H9 (cell line): ENCODE data around the gene MPPE1. TPM values are rescaled to one million over a fixed set of nuclear protein-coding genes. Genes with fewer than 3 reads are reported as not detected.
A peak's percentile ranks its signal among the peaks of the same experiment; 100 is the strongest.

ENCODE experiments used
- DNase-seq: peaks from one replicate; pipeline ENCODE4 v3.0.0-alpha.2; 2017
- H2AFZ ChIP-seq: one replicate; pipeline ENCODE4 v1.6.1; 2013; ENCODE audit warnings: mild to moderate bottlenecking, low read length, control low read depth, moderate library complexity
- H2AK5ac ChIP-seq: 2 replicates; pipeline ENCODE4 v1.6.1; 2013; ENCODE audit warnings: low read length, control low read depth, mixed read lengths; ENCODE audit not compliant: insufficient read length
- H2BK120ac ChIP-seq: one replicate; pipeline ENCODE4 v1.6.1; 2013; ENCODE audit warnings: low read depth, mild to moderate bottlenecking, low read length, control low read depth, inconsistent platforms; ENCODE audit not compliant: poor library complexity, severe bottlenecking
- H2BK12ac ChIP-seq: 2 replicates; pipeline ENCODE4 v1.6.1; 2013; ENCODE audit warnings: low read length, control low read depth, mixed read lengths, low read depth; ENCODE audit not compliant: insufficient read length
- H2BK15ac ChIP-seq: 2 replicates; pipeline ENCODE4 v1.6.1; 2013; ENCODE audit warnings: low read depth, low read length, control low read depth
- H2BK20ac ChIP-seq: one replicate; pipeline ENCODE4 v1.6.1; 2013; ENCODE audit warnings: low read depth, mild to moderate bottlenecking, low read length, control low read depth, inconsistent platforms; ENCODE audit not compliant: poor library complexity, severe bottlenecking
- H2BK5ac ChIP-seq: 2 replicates; pipeline ENCODE4 v1.6.1; 2013; ENCODE audit warnings: low read length, control low read depth, mixed read lengths; ENCODE audit not compliant: insufficient read length
- H3K14ac ChIP-seq: 2 replicates; pipeline ENCODE4 v1.6.1; 2013; ENCODE audit warnings: low read length, control low read depth; ENCODE audit not compliant: insufficient read depth
- H3K18ac ChIP-seq: 2 replicates; pipeline ENCODE4 v1.6.1; 2013; ENCODE audit warnings: low read depth, mild to moderate bottlenecking, mixed read lengths, low read length, control low read depth; ENCODE audit not compliant: insufficient read length
- H3K23ac ChIP-seq: 2 replicates; pipeline ENCODE4 v1.6.1; 2013; ENCODE audit warnings: low read length, control low read depth, mixed read lengths, low read depth; ENCODE audit not compliant: insufficient read length
- H3K23me2 ChIP-seq: 2 replicates; pipeline ENCODE4 v1.6.1; 2013; ENCODE audit warnings: low read depth, mild to moderate bottlenecking, mixed read lengths, low read length, control low read depth; ENCODE audit not compliant: insufficient read length, poor library complexity, severe bottlenecking
- H3K27ac ChIP-seq: 2 replicates; pipeline ENCODE4 v1.5.1; 2013; ENCODE audit warnings: low read length, control low read depth, mixed read lengths, low read depth; ENCODE audit not compliant: insufficient read length
- H3K27me3 ChIP-seq: 2 replicates; pipeline ENCODE4 v1.6.1; 2013; ENCODE audit warnings: low read length, control low read depth, inconsistent platforms; ENCODE audit not compliant: insufficient read depth
- H3K4ac ChIP-seq: 2 replicates; pipeline ENCODE4 v1.6.1; 2013; ENCODE audit warnings: low read depth, mild to moderate bottlenecking, control low read depth, inconsistent platforms, low read length, moderate library complexity
- H3K4me1 ChIP-seq: 2 replicates; pipeline ENCODE4 v1.6.1; 2013; ENCODE audit warnings: low read length, control low read depth, inconsistent platforms; ENCODE audit not compliant: insufficient read depth
- H3K4me2 ChIP-seq: 2 replicates; pipeline ENCODE4 v1.6.1; 2013; ENCODE audit warnings: low read length, control low read depth, mixed read lengths; ENCODE audit not compliant: insufficient read length, insufficient read depth
- H3K56ac ChIP-seq: 2 replicates; pipeline ENCODE4 v1.6.1; 2013; ENCODE audit warnings: low read depth, mild to moderate bottlenecking, mixed read lengths, low read length, control low read depth; ENCODE audit not compliant: insufficient read length
- H3K79me1 ChIP-seq: 2 replicates; pipeline ENCODE4 v1.6.1; 2013; ENCODE audit warnings: low read depth, mild to moderate bottlenecking, moderate library complexity, low read length, control low read depth, inconsistent platforms; ENCODE audit not compliant: insufficient read depth, poor library complexity, severe bottlenecking
- H3K79me2 ChIP-seq: 2 replicates; pipeline ENCODE4 v1.6.1; 2013; ENCODE audit warnings: low read length, control low read depth, inconsistent platforms; ENCODE audit not compliant: insufficient read depth
- H3K9ac ChIP-seq: 2 replicates; pipeline ENCODE4 v1.6.1; 2013; ENCODE audit warnings: low read length, control low read depth, mixed read lengths; ENCODE audit not compliant: insufficient read length; ENCODE audit errors: extremely low read depth
- H3K9me3 ChIP-seq: one replicate; pipeline ENCODE4 v1.6.1; 2013; ENCODE audit warnings: low read depth, low read length, inconsistent platforms; ENCODE audit not compliant: control insufficient read depth
- H3T11ph ChIP-seq: one replicate; pipeline ENCODE4 v1.6.1; 2013; ENCODE audit warnings: mild to moderate bottlenecking, low read length, control low read depth, inconsistent platforms
- H4K20me1 ChIP-seq: one replicate; pipeline ENCODE4 v1.6.1; 2013; ENCODE audit not compliant: control insufficient read depth, insufficient read length, insufficient read depth
- H4K5ac ChIP-seq: 2 replicates; pipeline ENCODE4 v1.6.1; 2013; ENCODE audit warnings: low read depth, mild to moderate bottlenecking, mixed read lengths, low read length, control low read depth; ENCODE audit not compliant: insufficient read length
- H4K8ac ChIP-seq: replicated peaks from 2 replicates; pipeline ENCODE4 v1.6.1; 2013; ENCODE audit warnings: low read length, control low read depth, mixed read lengths, low read depth; ENCODE audit not compliant: insufficient read length
- H4K91ac ChIP-seq: 2 replicates; pipeline ENCODE4 v1.6.1; 2013; ENCODE audit warnings: low read depth, mild to moderate bottlenecking, moderate library complexity, mixed read lengths, low read length, control low read depth; ENCODE audit not compliant: insufficient read length
- H3K27ac Mint-ChIP-seq, 3 experiments: 2 replicates in 2 of 3; 3 replicates in 1 of 3; pipeline ENCODE4 v1.8.0; 2020 to 2021; ENCODE audit warnings: mixed read lengths in 3 of 3, mild to moderate bottlenecking in 1 of 3, moderate library complexity in 1 of 3
- H3K27me3 Mint-ChIP-seq: 2 replicates; pipeline ENCODE4 v1.8.0; 2021; ENCODE audit warnings: low read depth, mild to moderate bottlenecking, moderate library complexity, mixed read lengths
- H3K36me3 Mint-ChIP-seq, 3 experiments: 2 replicates in 2 of 3; 3 replicates in 1 of 3; pipeline ENCODE4 v1.8.0; 2020 to 2021; ENCODE audit warnings: low read depth in 3 of 3, mixed read lengths in 3 of 3; ENCODE audit not compliant: insufficient read depth in 1 of 3
- H3K4me1 Mint-ChIP-seq, 2 experiments: 2 replicates each; pipeline ENCODE4 v1.8.0; 2020; ENCODE audit warnings: mixed read lengths in 2 of 2
- H3K4me3 Mint-ChIP-seq, 2 experiments: 2 replicates in 1 of 2; 3 replicates in 1 of 2; pipeline ENCODE4 v1.8.0; 2020 to 2021; ENCODE audit warnings: mild to moderate bottlenecking in 2 of 2, mixed read lengths in 2 of 2, moderate library complexity in 1 of 2
- H3K9me3 Mint-ChIP-seq, 2 experiments: 2 replicates in 1 of 2; 3 replicates in 1 of 2; pipeline ENCODE4 v1.8.0; 2020; ENCODE audit warnings: mild to moderate bottlenecking in 2 of 2, mixed read lengths in 2 of 2, moderate library complexity in 1 of 2
- CTCF ChIP-seq: fragments of 200-600 bp; sonication (generic); conservative IDR thresholded peaks from 3 replicates; pipeline ENCODE4 v1.8.0; 2021; ENCODE audit warnings: antibody characterized with exemption, mild to moderate bottlenecking
- WGBS: extraction: QIAGEN DNeasy Blood & Tissue Kit; methylation state at CpG from one replicate; pipeline ENCODE4 v1.1.7; 2013; ENCODE audit warnings: missing lambda C conversion rate, low lambda C conversion rate, mixed read lengths; ENCODE audit not compliant: insufficient read length; ENCODE audit errors: extremely low coverage; 5-methylcytosine and 5-hydroxymethylcytosine counted together
- total RNA-seq: library from RNA; stranded (reverse); gene quantifications from 2 replicates; pipeline ENCODE4 v1.2.1, GENCODE V29; 2021

Gene MPPE1
- total RNA-seq, 1 experiment from 2014 or later, result 13.2 TPM

- WGBS, result no CpG with 5 or more reads among the region's 5 CpGs
Measured at GRCh38 chr18:11866764-11867163, 41.4 kb downstream of the MPPE1 start.

More at GRCh38 chr18:11866764-11867163, 41.4 kb downstream of the MPPE1 start:
- H3K36me3 Mint-ChIP-seq, result peaks cover 8 to 25% (median 13%) of the 10 kb centered on the region in 3 experiments; a peak in 6 of 7 replicates
- H3K27me3 ChIP-seq, result no peaks in the 10 kb centered on the region
- no peak for TF ChIP-seq CTCF
- DNase-seq, result no peak
- no peak overlapping the region for H2BK15ac ChIP-seq
- H3K4ac ChIP-seq, result no peak overlapping the region
- no peaks in the 10 kb centered on the region for H3K9me3 Mint-ChIP-seq
- no peak overlapping the region for H3T11ph ChIP-seq
- peak overlapping the region; percentile 50 to 93 (median 91); a peak in 5 of 7 replicates for H3K27ac Mint-ChIP-seq
- no peak overlapping the region for H4K91ac ChIP-seq
- H3K4me1 Mint-ChIP-seq, result peaks cover 7 to 8% of the 10 kb centered on the region in 2 experiments
- H3K9me3 ChIP-seq, result no peaks in the 10 kb centered on the region
- no peak overlapping the region for H3K4me2 ChIP-seq
- H2BK120ac ChIP-seq, result no peak overlapping the region
- H3K79me2 ChIP-seq, result no peaks in the 10 kb centered on the region
- no peaks in the 10 kb centered on the region for H3K27me3 Mint-ChIP-seq
- no peak overlapping the region for H3K23ac ChIP-seq
- no peak overlapping the region for H3K14ac ChIP-seq
- no peak overlapping the region for H4K5ac ChIP-seq
- no peak overlapping the region for H4K8ac ChIP-seq
- no peaks in the 10 kb centered on the region for H4K20me1 ChIP-seq
- no peak overlapping the region for H2AK5ac ChIP-seq
- H3K18ac ChIP-seq, result no peak overlapping the region
- peaks cover 4% of the 10 kb centered on the region for H3K4me1 ChIP-seq
- no peak overlapping the region for H2BK20ac ChIP-seq
- H2BK12ac ChIP-seq, result no peak overlapping the region
- H2AFZ ChIP-seq, result no peak overlapping the region
- H3K56ac ChIP-seq, result no peak overlapping the region
- H3K4me3 Mint-ChIP-seq, result no peak overlapping the region
- H3K79me1 ChIP-seq, result no peaks in the 10 kb centered on the region
- H3K9ac ChIP-seq, result no peak overlapping the region
- no peak overlapping the region for H2BK5ac ChIP-seq
- H3K23me2 ChIP-seq, result no peaks in the 10 kb centered on the region
- H3K27ac ChIP-seq, result no peak overlapping the region
